Measurements from ENCODE around the gene IFT27.

The IFT27 gene

GRCh38 chr22:36797911-36798673 lies 22.2 kb upstream of the IFT27 start:
- no peak for DNase-seq (ENCODE audit: low read depth)
- no peak for TF ChIP-seq CTCF (IDR thresholded peaks at IDR 0.05; ENCODE audit: control insufficient read depth, insufficient read depth, low read depth, low read length, missing control alignments)

GRCh38 chr22:36797374-36797773 lies 21.5 kb upstream of the IFT27 start:
- no peak for TF ChIP-seq CTCF (IDR thresholded peaks at IDR 0.05; ENCODE audit: control insufficient read depth, insufficient read depth, low read depth, low read length, missing control alignments)
- no peak overlapping the region for H3K4me3 ChIP-seq (ENCODE audit: control insufficient read depth, low read depth, low read length)
- no peak for DNase-seq (ENCODE audit: low read depth)

More at GRCh38 chr22:36797911-36798673, 22.2 kb upstream of the IFT27 start:
- H3K4me3 ChIP-seq (ENCODE audit: control insufficient read depth, low read depth, low read length): no peak overlapping the region

- no peak for TF ChIP-seq CTCF (IDR thresholded peaks at IDR 0.05; ENCODE audit: control insufficient read depth, insufficient read depth, low read depth, low read length, missing control alignments)
- DNase-seq (ENCODE audit: low read depth): no peak
- no peak overlapping the region for H3K4me3 ChIP-seq (ENCODE audit: control insufficient read depth, low read depth, low read length)
These were observed 20.7 kb upstream of the IFT27 start for GRCh38 chr22:36796552-36797175.

GRCh38 chr22:36795633-36796032 lies 19.7 kb upstream of the IFT27 start:
- no peak for TF ChIP-seq CTCF (IDR thresholded peaks at IDR 0.05; ENCODE audit: control insufficient read depth, insufficient read depth, low read depth, low read length, missing control alignments)
- no peak for DNase-seq (ENCODE audit: low read depth)
- H3K4me3 ChIP-seq (ENCODE audit: control insufficient read depth, low read depth, low read length): no peak overlapping the region

GRCh38 chr22:36790648-36791047 lies 14.7 kb upstream of the IFT27 start:
- no peak overlapping the region for H3K4me3 ChIP-seq (ENCODE audit: control insufficient read depth, low read depth, low read length)
- TF ChIP-seq CTCF (IDR thresholded peaks at IDR 0.05; ENCODE audit: control insufficient read depth, insufficient read depth, low read depth, low read length, missing control alignments): no peak
- DNase-seq (ENCODE audit: low read depth): no peak

- DNase-seq (ENCODE audit: low read depth): no peak
- no peak for TF ChIP-seq CTCF (IDR thresholded peaks at IDR 0.05; ENCODE audit: control insufficient read depth, insufficient read depth, low read depth, low read length, missing control alignments)
- no peak overlapping the region for H3K4me3 ChIP-seq (ENCODE audit: control insufficient read depth, low read depth, low read length)
These were observed 11.5 kb upstream of the IFT27 start for GRCh38 chr22:36787204-36787988.
